Dedifferentiated amniotic fluid mesenchymal stem cell (primary cell): ENCODE data around the gene HDAC4.

Source experiments
- DNase-seq: peaks from one replicate; pipeline ENCODE4 v3.0.0-alpha.2; 2016; ENCODE audit errors: extremely low spot score

Gene HDAC4

DNA sequence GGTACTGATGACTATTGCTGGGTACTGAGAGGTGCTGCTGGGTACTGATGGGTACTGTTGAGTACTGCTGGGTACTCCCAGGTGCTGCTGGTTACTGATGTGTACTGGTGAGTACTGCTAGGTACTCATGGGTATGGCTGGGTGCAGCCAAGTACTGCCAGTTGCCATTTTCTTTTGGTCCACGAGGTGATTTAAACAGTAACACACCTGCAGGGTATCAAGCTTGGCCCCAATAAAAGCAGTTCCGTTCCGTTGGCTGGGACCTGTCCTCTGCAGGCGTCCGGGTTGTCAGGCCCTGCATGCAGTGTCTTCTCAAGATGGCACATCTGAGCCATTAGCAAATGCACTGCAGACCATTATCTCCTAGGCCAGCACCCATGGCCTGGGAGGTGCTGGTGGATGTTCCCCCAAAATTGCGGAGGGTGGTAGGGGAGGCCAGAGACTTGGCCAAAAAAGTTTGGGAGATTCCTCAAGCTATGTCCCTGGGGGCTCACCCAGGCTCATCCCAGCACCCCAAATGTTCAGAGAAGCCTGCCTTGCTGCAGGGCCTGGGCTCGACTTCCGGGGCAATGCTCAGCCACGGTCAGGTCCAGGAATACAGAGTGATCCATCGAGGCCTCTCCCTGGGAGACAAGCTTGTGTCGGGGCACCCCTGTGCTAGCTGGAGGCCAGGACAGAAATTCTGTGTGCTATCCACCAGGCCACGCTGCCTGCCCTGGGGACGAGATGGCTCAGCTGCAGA, 387.7 kb downstream of the HDAC4 start:
- no peak for DNase-seq

- DNase-seq: no peak
These were observed 388.6 kb downstream of the HDAC4 start for GRCh38 chr2:239012228-239012627.

DNA sequence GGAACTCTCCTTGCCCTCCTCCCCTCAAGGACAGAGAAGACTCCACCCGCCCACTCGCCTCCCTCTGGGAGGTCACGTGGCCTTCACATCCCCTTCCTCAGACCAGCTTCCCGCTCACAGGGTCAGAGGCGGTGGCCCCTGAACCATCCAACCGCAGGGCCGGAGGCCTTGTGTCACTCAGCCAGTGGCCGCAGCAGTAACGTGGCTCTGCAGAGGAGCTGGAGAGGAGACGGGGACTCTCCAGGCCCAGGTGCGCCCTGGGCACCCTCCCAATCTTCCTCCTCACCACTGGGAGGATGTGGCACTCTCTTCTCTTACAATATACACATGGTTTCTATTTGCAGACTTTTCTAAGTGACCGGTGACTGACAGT, 391.2 kb downstream of the HDAC4 start:
- DNase-seq: no peak

DNA sequence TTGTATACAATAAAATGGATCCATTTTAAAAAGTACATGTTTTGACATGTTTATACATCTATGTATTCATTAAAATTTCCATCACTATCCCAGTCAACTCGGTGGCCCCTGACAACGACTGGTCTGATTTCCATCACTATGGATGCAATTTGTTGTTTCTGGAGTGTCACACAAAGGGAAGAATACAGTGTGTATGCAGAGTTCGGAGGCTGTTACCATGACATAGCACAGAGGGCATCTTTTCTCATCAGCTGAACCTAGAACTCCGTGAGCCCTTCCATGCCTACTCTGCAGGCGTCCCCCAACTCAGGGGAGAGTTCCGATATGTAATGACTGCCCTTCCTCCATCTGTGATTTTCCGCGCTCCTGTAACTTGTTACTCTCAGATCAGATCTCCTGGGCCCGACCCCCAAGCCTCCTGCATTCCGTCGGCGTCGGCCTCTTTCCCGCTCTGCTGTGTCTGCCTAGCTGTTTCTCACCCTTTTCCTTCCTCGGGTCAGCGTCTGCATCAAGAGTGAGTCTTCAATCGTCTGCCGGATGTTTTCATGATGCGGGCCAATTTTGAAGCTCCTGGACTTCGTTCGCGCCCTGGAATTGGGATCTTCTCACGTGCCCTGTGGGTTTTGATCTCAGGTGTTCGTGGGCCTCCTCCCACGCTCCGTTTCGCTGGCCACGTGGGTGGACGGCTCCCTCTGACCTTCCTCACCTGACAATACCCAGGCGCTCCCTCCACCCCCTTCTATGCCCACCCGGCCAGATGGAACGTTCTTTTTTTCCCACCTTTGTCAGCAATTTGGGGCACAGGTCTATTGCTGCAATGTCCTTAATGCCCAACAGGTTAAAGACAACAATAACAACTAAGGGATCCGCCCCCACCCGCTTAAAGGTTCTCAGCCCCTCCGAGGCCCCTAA, 391.9 kb downstream of the HDAC4 start:
- no peak for DNase-seq

DNA sequence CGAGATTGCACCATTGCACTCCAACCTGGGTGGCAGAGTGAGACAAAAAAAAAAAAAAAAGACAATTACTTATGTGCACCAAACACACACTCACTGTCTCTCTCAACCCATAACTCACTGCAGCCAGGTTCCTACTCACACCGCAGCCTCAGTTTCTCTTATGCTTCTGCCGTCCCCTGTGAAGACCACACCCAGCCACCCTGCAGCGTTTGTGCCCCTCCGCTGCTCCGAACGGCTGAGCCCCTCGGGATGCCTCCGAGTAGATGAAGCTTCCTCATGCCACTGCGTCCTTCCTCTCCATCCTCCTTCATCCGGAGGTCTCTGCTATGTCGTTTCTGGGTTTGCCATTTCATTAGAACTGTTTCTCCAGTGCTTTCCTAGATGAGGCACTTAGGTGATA, 392.8 kb downstream of the HDAC4 start:
- DNase-seq: no peak

GRCh38 chr2:239006622-239007285, 394.1 kb downstream of the HDAC4 start:
- no peak for DNase-seq

GRCh38 chr2:239005586-239005985, 395.2 kb downstream of the HDAC4 start:
- DNase-seq: no peak

- DNase-seq: no peak
These were observed 396.4 kb downstream of the HDAC4 start for GRCh38 chr2:239004274-239005015.

- DNase-seq: no peak
These were observed 397.1 kb downstream of the HDAC4 start for GRCh38 chr2:239003624-239004273.

DNA sequence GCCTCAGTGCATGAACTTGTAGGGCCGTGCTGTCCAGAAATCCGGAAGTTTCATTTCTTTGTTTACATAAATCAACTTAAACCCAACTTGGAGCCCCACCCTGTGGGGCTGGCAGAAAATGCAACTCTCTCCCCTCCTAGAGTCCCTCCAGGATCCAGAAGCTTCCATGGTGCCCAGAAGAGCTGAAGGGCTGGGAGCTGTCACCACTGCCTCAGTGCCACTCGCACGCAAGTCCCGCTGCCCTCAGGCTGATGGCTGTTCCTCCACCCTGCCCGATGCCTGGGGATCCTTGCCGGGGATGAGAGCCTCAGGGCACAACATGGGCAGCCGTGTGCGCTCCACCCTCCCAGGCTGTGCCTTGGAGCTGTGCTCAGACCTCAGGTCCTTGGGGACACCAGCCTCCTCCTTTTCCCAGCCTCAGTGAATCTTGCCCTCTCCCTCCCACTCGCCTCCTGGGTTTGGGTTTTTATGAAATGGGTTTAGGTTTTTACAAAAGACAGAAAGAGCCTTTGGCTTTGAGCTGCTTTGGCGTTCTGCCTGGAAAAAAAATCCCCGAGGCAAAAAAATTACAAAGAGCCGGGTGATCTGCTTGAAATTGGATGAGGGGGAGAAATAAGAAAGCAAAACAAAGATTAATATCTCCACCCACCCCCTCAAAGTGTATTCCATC, 397.7 kb downstream of the HDAC4 start:
- peak; percentile 96 for DNase-seq

DNA sequence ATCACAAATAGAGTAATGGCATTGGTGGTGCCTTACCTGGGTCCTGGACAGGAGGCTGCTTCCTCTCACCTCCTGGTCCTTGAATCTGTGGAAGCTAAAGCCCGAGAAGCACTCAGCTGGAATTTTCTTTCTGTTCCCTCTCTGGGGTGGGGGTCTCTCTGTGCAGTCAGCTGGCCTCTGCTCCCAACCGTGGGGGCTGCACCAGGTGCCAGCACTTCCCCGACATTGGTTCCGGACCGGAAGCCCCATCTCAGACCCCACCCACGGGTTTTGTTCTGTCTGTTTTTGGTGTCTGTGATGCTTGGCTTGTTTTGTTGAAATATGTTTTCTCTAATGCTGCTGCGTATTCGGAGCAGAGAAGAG, 398.2 kb downstream of the HDAC4 start:
- no peak for DNase-seq

DNA sequence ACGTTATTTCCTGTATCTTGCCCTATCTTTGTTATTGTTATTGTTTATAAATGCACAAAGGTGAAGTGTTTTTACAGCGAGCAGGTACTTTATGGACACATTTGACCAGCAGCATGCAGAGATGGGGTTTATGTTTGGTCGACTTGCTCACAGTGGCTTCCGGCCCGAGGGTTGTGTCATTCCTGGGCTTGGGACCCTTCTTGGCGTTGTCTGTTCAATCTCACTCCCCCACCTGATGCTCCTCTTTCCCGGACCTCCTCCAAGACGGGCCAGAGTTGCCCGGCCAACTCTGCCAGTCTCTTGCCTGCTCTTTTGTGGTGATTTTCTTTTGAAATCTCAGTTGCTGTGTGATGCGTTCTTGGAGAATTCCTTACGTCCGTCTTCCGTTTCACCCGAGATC, 399.0 kb downstream of the HDAC4 start:
- no peak for DNase-seq

- no peak for DNase-seq
These were observed 400.2 kb downstream of the HDAC4 start for GRCh38 chr2:239000500-239001073.

DNA sequence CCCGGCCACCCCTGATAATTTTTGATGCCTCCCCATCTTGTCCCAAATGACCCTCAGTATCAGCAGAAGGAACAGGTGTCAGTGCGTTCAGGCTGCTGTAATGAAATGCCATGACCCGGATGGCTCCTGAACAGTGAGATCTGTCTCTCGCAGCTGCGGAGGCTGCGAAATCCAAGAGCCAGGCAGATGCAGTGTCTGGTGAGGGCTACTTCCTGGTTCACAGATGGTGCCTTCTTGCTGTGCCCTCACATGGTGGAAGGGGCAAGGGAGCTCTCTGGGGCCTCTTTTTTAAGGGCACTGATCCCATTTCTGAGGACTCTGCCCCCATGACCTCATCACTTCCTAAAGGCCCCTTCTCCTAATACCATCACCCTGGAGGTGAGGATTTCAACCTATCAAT, 400.7 kb downstream of the HDAC4 start:
- no peak for DNase-seq

DNA sequence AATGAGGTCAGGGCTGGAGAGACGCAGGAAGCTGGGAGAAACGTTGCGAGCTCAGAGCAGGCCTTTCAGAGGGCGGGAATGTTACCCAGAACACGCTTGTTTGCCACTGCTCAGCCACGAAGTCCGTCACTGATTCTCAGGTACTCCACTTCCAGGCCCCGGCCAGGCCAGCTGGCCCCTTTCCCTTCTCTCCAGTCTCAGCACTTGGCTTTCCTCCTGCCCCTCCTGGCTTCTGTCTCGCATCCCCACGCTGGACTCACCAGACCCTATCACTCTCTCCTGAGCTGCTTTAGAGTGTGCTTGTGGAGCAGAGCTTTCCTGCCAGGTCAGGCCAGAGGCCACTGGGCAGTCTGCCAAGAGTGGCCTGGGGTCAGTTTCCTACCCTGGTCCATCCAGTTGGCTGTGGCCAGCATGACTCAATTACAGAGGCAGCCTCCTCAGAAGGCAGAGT, 401.5 kb downstream of the HDAC4 start:
- DNase-seq: no peak

DNA sequence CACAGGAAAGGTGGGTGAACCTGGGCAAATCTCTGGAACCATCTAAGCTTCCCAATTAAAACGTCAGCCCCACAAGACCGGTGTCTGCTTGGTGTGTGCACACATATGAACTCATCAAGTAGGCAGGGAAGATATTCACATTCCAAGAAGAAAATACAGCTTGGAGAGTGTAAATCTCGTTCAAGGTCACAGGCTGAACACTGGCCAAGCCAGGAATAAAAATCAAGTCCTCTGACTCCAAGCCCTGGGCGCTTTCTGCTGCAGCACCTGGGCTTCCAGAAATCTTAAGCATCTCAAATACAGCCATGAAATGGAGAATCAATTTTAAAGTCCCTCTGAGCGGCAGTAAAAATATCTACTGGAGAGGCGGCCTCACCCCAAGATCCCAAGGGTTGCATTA, 402.0 kb downstream of the HDAC4 start:
- DNase-seq: no peak
